ENCODE data around the gene PAGR1. TPM values are rescaled to one million over a fixed set of nuclear protein-coding genes. Genes with fewer than 3 reads are reported as not detected.

PAGR1 gene
- total and polyA plus RNA-seq, 9 of the 15 experiments (the other 6 are each of a cell fraction or from before 2014, with no cell fraction given), result 1.4 to 58.2 (median 16.8) TPM

- Histone ChIP-seq H3K27me3 (ENCODE audit: control insufficient read depth in 2 of 2, insufficient read depth in 2 of 2, low read length in 2 of 2) (no peaks in the 10 kb centered on the region), H3K4me3 (no peak overlapping the region), H3K36me3 (ENCODE audit: control insufficient read depth, insufficient read depth, low read length) (peaks cover 23% of the 10 kb centered on the region), H2AFZ (ENCODE audit: low read depth, low read length) (no peak overlapping the region), H3K9me3 (replicated peaks; ENCODE audit: control insufficient read depth, insufficient read depth, low read depth, low read length) (no peaks in the 10 kb centered on the region), H3K27ac (ENCODE audit: extremely low read depth, low read depth, low read length) (no peak overlapping the region), H3K9me1 (ENCODE audit: control insufficient read depth, insufficient read depth, low read length) (peaks cover 3% of the 10 kb centered on the region), H4K20me1 (replicated peaks; ENCODE audit: control insufficient read depth, insufficient read depth, low read length) (no peaks in the 10 kb centered on the region; the same call in 1 of the 2 replicates), H3K4me1 (replicated peaks in 1 of 2; ENCODE audit: control insufficient read depth in 2 of 2, insufficient read depth in 2 of 2, low read length in 2 of 2) (peaks cover 22 to 47% of the 10 kb centered on the region in 2 experiments), H3K4me2 (ENCODE audit: insufficient read depth, low read length) (no peak overlapping the region), H3K9ac (ENCODE audit: insufficient read depth in 1 of 2, low read depth in 2 of 2, low read length in 2 of 2) (no peak overlapping the region), H3K79me2 (ENCODE audit: control insufficient read depth, insufficient read depth, low read length) (peaks cover 16% of the 10 kb centered on the region)
- FAIRE-seq (no peak), DNase-seq (ENCODE audit: extremely low read depth in 1 of 4, low spot score in 3 of 4) (no peak), ATAC-seq (no peak)
- in situ Hi-C loops (cut with MboI) (no loop called here), intact Hi-C loops (cut with micrococcal nuclease) (no loop called here)
- BruUV-seq (replicated peaks), result no TSS peak
- POLR2A ChIA-PET, result no interaction called here
- TF ChIP-seq FOXK1 (CRISPR knock-in tag; IDR thresholded peaks at IDR 0.05; ENCODE audit: borderline replicate concordance) (no peak), ZNF707 (CRISPR knock-in tag; conservative IDR thresholded peaks at IDR 0.05) (no peak), ZNF41 (CRISPR knock-in tag; conservative IDR thresholded peaks at IDR 0.05) (no peak), ZNF232 (CRISPR knock-in tag; IDR thresholded peaks at IDR 0.05) (no peak), POU5F1 (IDR thresholded peaks at IDR 0.05; ENCODE audit: borderline replicate concordance, low read depth, low read length, partially characterized antibody) (no peak), SETDB1 (IDR thresholded peaks at IDR 0.05; ENCODE audit: low read length) (no peak), MYC (IDR thresholded peaks at IDR 0.05; ENCODE audit: low read depth, low read length) (no peak), MYC (CRISPR knock-in tag; IDR thresholded peaks at IDR 0.05; ENCODE audit: borderline replicate concordance, low read depth) (no peak), ZNF384 (IDR thresholded peaks at IDR 0.05; ENCODE audit: low read depth, low read length) (no peak), VEZF1 (CRISPR knock-in tag; IDR thresholded peaks at IDR 0.05) (no peak), DPF2 (IDR thresholded peaks at IDR 0.05) (no peak), HNRNPUL1 (IDR thresholded peaks at IDR 0.05; ENCODE audit: low read length) (no peak), TFAP4 (CRISPR knock-in tag; IDR thresholded peaks at IDR 0.05; ENCODE audit: borderline replicate concordance) (no peak), ZNF764 (CRISPR knock-in tag; IDR thresholded peaks at IDR 0.05; ENCODE audit: low read depth) (no peak), SIN3B (IDR thresholded peaks at IDR 0.05; ENCODE audit: low read depth) (no peak)
- 80% methylated on average over 7 of the region's 7 CpGs for WGBS (ENCODE audit: insufficient coverage, low coverage, missing lambda C conversion rate)
- CTCF ChIA-PET (ENCODE audit: low intra/inter-chr PET ratio), result no interaction called here
These were observed 5.7 kb downstream of the PAGR1 start for GRCh38 chr16:29821643-29822115.

Data from K562 (cell line).